GM13976 (cell line): ENCODE measurements around the gene KRTAP10-1.

Source experiments
- DNase-seq: peaks from one replicate; pipeline ENCODE4 v3.0.0; 2012; ENCODE audit warnings: low spot score
- CTCF ChIP-seq: IDR thresholded peaks from 2 replicates; pipeline ENCODE4 v1.5.1; 2012; ENCODE audit warnings: borderline replicate concordance, mild to moderate bottlenecking; ENCODE audit not compliant: insufficient read depth; ENCODE audit errors: extremely low read depth, missing control alignments, control extremely low read depth
- in situ Hi-C: fragments of 300-500 bp; cut with MboI; formaldehyde crosslinking; loops from one replicate; pipeline ENCODE4 v1.12.0; 2022; ENCODE audit warnings: low sequenced_read_pairs, mixed read lengths, inconsistent platforms; ENCODE audit not compliant: unreplicated experiment

Gene KRTAP10-1

GRCh38 chr21:44495611-44496563 lies 44.1 kb downstream of the KRTAP10-1 start:
- no peak for TF ChIP-seq CTCF
- DNase-seq: no peak
- in situ Hi-C loops: loop anchor here (10.0 kb wide), 1 partner anchor 299 kb away; no protein-coding TSS in a partner anchor

DNA sequence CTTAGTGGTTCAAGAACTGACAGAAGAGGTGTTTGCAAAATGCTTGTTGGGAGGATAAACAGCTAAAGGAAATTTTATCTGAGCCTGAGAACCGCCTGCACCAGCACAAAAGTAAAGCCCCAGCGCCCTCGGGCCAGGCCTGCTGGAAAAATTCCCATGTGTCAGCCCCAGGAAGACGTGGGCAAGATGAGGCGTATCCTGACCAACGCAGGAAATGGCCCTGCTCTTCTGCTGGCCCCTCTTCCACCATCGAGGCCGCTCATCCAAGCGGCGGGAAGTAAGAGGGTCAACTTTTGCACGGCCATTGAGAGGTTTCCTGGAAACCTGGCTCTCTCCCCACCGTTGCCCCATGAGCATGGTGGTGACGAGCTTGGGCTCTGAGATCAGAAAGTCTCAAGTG lies 45.0 kb downstream of the KRTAP10-1 start:
- TF ChIP-seq CTCF: no peak
- in situ Hi-C loops: loop anchor here (10.0 kb wide), 1 partner anchor 300 kb away; no protein-coding TSS in a partner anchor

GRCh38 chr21:44494418-44494817 lies 45.6 kb downstream of the KRTAP10-1 start:
- DNase-seq: no peak
- TF ChIP-seq CTCF: no peak
- in situ Hi-C loops: loop anchor here (10.0 kb wide), 1 partner anchor 300 kb away; no protein-coding TSS in a partner anchor

More for the DNA sequence above, 45.0 kb downstream of the KRTAP10-1 start:
- no peak for DNase-seq

DNA sequence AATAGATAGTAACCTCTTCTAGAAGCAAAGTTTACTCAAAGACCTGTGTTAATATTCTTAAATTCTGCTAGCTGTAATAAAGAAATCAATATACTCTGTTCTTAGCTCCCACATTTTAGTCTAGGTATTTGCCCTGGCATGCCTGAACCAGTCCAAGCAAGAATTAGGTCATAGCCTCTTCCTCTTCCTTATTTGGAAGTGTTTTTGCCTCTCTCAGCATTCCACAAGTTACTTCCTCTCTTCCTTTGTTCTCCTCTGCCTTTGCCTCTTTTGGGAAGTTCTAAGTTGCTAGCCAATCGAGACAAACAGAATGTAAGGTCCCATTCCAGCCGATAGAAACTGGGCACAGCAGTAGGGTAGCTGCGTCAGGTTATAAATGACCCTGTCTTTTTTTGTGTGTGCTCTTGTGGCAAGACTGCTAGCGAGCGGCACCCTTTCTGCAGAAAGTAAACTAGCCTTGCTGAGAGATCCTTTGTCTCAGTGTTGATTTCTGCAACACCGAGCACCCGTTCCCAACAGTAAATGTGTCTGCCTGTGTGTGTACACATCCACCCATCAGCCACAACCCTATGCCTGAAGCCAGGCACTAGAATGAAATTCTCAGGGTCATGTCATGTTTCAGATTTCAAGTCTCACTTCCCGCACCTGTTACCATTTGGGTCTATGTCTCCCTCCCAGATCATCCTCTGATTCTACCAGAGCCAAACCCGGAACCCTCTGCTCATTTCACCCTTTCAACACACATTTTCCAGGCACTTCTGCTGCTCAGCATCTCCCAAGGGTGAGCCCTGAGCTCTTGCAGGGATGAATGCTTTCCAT lies 47.2 kb downstream of the KRTAP10-1 start:
- no peak for TF ChIP-seq CTCF
- in situ Hi-C loops: loop anchor here (10.0 kb wide), 1 partner anchor 302 kb away; no protein-coding TSS in a partner anchor
- no peak for DNase-seq

DNA sequence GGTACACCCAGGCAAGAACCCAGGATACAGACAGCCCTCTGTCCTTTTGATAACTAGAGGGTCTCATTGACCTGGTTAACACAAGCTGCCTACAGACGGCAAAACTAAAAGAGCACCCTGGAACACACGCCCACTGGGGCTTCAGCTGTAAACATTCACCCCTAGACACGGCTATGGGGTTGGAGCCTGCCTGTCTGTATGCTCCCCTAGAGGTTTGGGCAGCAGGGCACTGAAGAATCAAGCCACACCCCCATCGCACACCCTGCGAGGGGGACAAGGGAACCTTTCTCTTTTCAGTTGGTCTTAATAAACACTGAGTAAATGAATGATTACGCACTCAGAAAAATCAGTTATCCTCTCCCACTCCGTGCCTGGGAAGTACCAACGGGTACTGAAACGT lies 49.2 kb downstream of the KRTAP10-1 start:
- TF ChIP-seq CTCF: no peak
- in situ Hi-C loops: loop anchor here (10.0 kb wide), 1 partner anchor 304 kb away; no protein-coding TSS in a partner anchor

GRCh38 chr21:44490405-44490804 lies 49.6 kb downstream of the KRTAP10-1 start:
- no peak for DNase-seq
- no peak for TF ChIP-seq CTCF
- in situ Hi-C loops: loop anchor here (10.0 kb wide), 1 partner anchor 304 kb away; no protein-coding TSS in a partner anchor

More for the DNA sequence above, 49.2 kb downstream of the KRTAP10-1 start:
- DNase-seq: no peak
